ENCODE measurements around the gene DNAJB8.

The DNAJB8 gene

DNA sequence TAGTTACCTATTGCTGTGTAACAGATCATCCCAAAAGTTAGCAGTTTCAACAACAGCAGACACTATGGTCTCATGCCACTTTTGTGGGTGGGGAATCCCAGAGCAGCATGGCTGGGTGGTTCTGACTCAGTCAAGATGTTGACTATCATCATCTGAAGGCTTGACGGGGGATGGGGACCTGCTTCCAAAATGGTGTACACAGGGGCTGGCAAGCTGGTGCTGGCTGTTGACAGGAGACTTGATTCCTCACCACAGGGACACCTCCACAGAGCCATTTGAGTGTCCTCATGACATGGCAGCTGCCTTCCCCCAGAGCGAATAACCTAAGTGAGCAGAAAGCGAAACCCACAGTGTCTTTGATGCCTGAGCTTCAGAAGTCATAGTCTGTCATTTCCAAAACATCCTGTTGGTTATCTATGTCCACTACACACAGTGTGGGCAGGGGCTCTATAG lies 19.1 kb downstream of the DNAJB8 start:
- Histone ChIP-seq H3K27ac (ENCODE audit: low read depth, low read length) (no peak overlapping the region), H3K4me1 (ENCODE audit: control insufficient read depth in 1 of 2, insufficient read depth in 2 of 2, low read length in 2 of 2) (no peaks in the 10 kb centered on the region), H3K4me3 (ENCODE audit: low read depth in 1 of 2, low read length in 2 of 2) (no peak overlapping the region)

DNA sequence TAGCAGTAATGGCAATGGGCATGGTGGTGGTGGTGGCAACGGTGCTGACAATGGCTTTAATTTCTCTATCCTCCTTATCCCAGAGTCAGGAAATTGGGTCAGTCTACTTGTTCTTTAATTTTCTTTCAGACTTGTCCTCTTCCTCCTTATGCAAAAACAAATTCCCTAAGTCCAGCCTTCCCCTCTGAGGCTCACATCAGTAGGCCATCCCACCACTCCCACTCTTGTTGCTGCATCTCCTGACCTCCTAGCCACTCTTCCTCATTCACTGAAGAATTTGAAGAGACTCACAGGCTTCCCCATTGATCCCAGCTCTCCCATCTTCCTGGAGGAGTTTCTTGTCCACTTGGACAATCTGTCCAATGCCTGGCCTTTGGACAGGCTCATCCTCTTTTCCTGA lies 19.9 kb downstream of the DNAJB8 start:
- no peaks in the 10 kb centered on the region for H3K4me1 ChIP-seq (ENCODE audit: control insufficient read depth in 1 of 2, insufficient read depth in 2 of 2, low read length in 2 of 2)
- no peak overlapping the region for H3K4me3 ChIP-seq (ENCODE audit: low read depth in 1 of 2, low read length in 2 of 2)
- H3K9ac ChIP-seq (ENCODE audit: low read depth in 1 of 2, low read length in 2 of 2): no peak overlapping the region
- H3K36me3 ChIP-seq (ENCODE audit: control insufficient read depth in 1 of 2, insufficient read depth in 2 of 2, low read length in 2 of 2): no peaks in the 10 kb centered on the region
- peaks cover 0 to 4% of the 10 kb centered on the region in 2 donors for H3K27me3 ChIP-seq (ENCODE audit: control insufficient read depth in 1 of 2, insufficient read depth in 2 of 2, low read length in 2 of 2)
- no peak overlapping the region for H3K27ac ChIP-seq (ENCODE audit: low read depth, low read length)
- no peaks in the 10 kb centered on the region for H3K9me3 ChIP-seq (ENCODE audit: control insufficient read depth in 1 of 2, low read length in 2 of 2)

More for the DNA sequence above, 19.1 kb downstream of the DNAJB8 start:
- H3K9me3 ChIP-seq (ENCODE audit: control insufficient read depth in 1 of 2, low read length in 2 of 2): no peaks in the 10 kb centered on the region
- H3K36me3 ChIP-seq (ENCODE audit: control insufficient read depth in 1 of 2, insufficient read depth in 2 of 2, low read length in 2 of 2): no peaks in the 10 kb centered on the region
- no peak overlapping the region for H3K9ac ChIP-seq (ENCODE audit: low read depth in 1 of 2, low read length in 2 of 2)
- peaks cover 0 to 4% of the 10 kb centered on the region in 2 donors for H3K27me3 ChIP-seq (ENCODE audit: control insufficient read depth in 1 of 2, insufficient read depth in 2 of 2, low read length in 2 of 2)

DNA sequence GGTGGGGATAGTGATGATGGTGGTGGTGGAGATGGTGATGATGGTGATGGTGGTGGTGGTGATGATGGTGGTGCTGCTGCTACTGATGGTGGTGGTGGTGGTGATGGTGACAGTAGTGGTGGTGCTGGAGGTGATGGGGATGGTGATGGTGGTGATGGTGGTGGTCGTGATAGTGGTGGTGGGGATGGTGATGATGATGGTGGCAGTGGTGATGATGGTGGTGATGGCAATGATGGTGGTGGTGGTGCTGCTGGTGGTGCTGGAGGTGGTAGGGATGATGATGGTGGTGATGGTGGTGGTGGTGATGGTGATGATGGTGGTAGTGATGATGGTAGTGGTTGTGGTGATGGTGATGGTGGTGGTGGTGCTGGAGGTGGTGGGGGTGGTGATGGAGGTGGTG lies 21.3 kb downstream of the DNAJB8 start:
- Histone ChIP-seq H3K27ac (ENCODE audit: low read depth, low read length) (no peak overlapping the region), H3K27me3 (ENCODE audit: control insufficient read depth in 1 of 2, insufficient read depth in 2 of 2, low read length in 2 of 2) (no peaks in the 10 kb centered on the region), H3K4me1 (ENCODE audit: control insufficient read depth in 1 of 2, insufficient read depth in 2 of 2, low read length in 2 of 2) (no peaks in the 10 kb centered on the region), H3K9ac (ENCODE audit: low read depth in 1 of 2, low read length in 2 of 2) (no peak overlapping the region), H3K9me3 (ENCODE audit: control insufficient read depth in 1 of 2, low read length in 2 of 2) (no peaks in the 10 kb centered on the region), H3K36me3 (ENCODE audit: control insufficient read depth in 1 of 2, insufficient read depth in 2 of 2, low read length in 2 of 2) (no peaks in the 10 kb centered on the region), H3K4me3 (ENCODE audit: low read depth in 1 of 2, low read length in 2 of 2) (no peak overlapping the region)

DNA sequence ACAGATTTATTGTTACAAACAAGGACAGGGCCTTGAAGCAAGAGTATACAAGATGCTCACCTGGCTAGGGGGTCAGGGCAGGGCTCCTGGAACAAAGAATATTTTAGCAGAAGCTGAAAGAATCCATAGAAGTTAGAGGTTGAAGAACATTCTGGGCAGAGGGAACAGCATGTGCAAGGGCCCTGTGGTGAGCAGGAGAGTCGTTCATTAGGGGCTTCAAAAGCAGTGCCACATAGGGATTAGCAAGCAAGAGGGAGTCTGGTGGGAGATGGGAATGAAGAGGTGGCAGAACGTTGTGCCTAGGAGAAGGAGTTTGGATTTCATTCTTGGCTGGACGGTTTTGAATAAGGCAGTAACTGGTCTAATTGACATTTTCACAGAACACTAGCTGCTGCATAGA lies 22.9 kb downstream of the DNAJB8 start:
- no peaks in the 10 kb centered on the region for H3K27me3 ChIP-seq (ENCODE audit: control insufficient read depth in 1 of 2, insufficient read depth in 2 of 2, low read length in 2 of 2)
- no peaks in the 10 kb centered on the region for H3K36me3 ChIP-seq (ENCODE audit: control insufficient read depth in 1 of 2, insufficient read depth in 2 of 2, low read length in 2 of 2)
- no peak overlapping the region for H3K27ac ChIP-seq (ENCODE audit: low read depth, low read length)
- no peaks in the 10 kb centered on the region for H3K9me3 ChIP-seq (ENCODE audit: control insufficient read depth in 1 of 2, low read length in 2 of 2)
- H3K4me1 ChIP-seq (ENCODE audit: control insufficient read depth in 1 of 2, insufficient read depth in 2 of 2, low read length in 2 of 2): no peaks in the 10 kb centered on the region
- no peak overlapping the region for H3K4me3 ChIP-seq (ENCODE audit: low read depth in 1 of 2, low read length in 2 of 2)
- no peak overlapping the region for H3K9ac ChIP-seq (ENCODE audit: low read depth in 1 of 2, low read length in 2 of 2)

DNA sequence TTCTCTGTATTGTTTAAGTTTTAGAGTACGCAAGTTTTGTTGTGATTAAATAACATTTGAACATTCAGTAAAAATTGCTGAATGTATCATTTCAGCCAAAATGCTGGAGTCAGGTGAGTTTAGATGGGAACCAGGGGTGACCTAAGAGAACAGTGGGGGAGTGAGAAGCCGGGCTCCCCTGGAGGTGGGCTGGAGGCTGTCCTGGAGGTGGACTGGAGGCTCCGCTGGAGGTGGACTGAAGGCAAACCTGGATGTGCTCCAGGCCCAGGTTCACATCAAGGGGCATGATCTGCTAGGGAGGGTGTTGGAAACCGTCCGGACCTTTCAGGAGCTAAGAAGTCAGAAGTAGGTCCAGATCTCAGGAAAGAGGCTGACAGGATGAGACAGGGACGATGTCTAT lies 23.7 kb downstream of the DNAJB8 start:
- no peak overlapping the region for H3K27ac ChIP-seq (ENCODE audit: low read depth, low read length)
- H3K9ac ChIP-seq (ENCODE audit: low read depth in 1 of 2, low read length in 2 of 2): no peak overlapping the region
- no peaks in the 10 kb centered on the region for H3K9me3 ChIP-seq (ENCODE audit: control insufficient read depth in 1 of 2, low read length in 2 of 2)
- no peaks in the 10 kb centered on the region for H3K36me3 ChIP-seq (ENCODE audit: control insufficient read depth in 1 of 2, insufficient read depth in 2 of 2, low read length in 2 of 2)
- no peaks in the 10 kb centered on the region for H3K4me1 ChIP-seq (ENCODE audit: control insufficient read depth in 1 of 2, insufficient read depth in 2 of 2, low read length in 2 of 2)
- H3K4me3 ChIP-seq (ENCODE audit: low read depth in 1 of 2, low read length in 2 of 2): no peak overlapping the region
- H3K27me3 ChIP-seq (ENCODE audit: control insufficient read depth in 1 of 2, insufficient read depth in 2 of 2, low read length in 2 of 2): peaks cover 0 to 2% of the 10 kb centered on the region in 2 donors

DNA sequence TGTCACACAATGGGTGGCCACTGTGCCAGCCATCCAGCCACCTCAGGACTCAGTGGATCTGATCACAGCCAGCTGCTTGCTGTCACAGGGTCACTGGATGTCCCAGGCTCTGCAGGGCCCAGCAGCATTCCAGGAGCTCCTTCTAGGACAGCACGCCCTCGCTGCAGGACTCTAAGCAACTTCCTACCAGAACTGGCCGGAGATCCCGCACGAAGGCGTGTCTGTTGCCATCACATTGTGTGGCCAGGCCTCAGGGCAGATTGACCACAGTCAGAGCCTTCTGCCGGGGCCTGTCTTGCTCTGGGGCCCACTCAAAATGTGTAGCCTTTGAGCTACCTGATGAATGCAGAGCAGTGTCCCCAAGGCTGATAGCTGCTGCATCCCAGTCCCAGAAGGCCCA lies 24.6 kb downstream of the DNAJB8 start:
- Histone ChIP-seq H3K4me1 (ENCODE audit: control insufficient read depth in 1 of 2, insufficient read depth in 2 of 2, low read length in 2 of 2) (no peaks in the 10 kb centered on the region), H3K9ac (ENCODE audit: low read depth in 1 of 2, low read length in 2 of 2) (no peak overlapping the region), H3K27ac (ENCODE audit: low read depth, low read length) (no peak overlapping the region), H3K4me3 (ENCODE audit: low read depth in 1 of 2, low read length in 2 of 2) (no peak overlapping the region), H3K9me3 (ENCODE audit: control insufficient read depth in 1 of 2, low read length in 2 of 2) (no peaks in the 10 kb centered on the region), H3K36me3 (ENCODE audit: control insufficient read depth in 1 of 2, insufficient read depth in 2 of 2, low read length in 2 of 2) (no peaks in the 10 kb centered on the region), H3K27me3 (ENCODE audit: control insufficient read depth in 1 of 2, insufficient read depth in 2 of 2, low read length in 2 of 2) (peaks cover 0 to 2% of the 10 kb centered on the region in 2 donors)

DNA sequence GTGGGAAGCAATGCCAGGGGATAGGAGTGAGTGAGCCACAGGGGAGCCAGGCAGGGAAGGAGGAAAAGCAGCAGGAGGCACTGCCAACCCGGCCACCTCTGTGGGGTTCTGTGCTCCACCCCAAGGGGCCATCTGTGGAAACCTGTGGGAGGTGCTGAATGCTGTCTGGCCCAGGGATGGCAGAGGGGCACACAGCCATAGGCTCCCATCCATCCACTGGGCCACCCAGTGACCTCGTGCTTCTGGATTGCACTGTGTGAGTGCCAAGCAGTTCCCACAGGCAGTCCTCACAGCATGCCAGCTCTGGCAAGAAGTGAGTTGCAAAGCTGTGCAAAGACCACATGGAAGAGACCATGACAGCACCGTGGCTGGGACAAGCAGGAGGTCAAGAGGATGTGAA lies 27.5 kb downstream of the DNAJB8 start:
- no peak overlapping the region for H3K9ac ChIP-seq (ENCODE audit: low read depth in 1 of 2, low read length in 2 of 2)
- no peaks in the 10 kb centered on the region for H3K4me1 ChIP-seq (ENCODE audit: control insufficient read depth in 1 of 2, insufficient read depth in 2 of 2, low read length in 2 of 2)
- H3K27me3 ChIP-seq (ENCODE audit: control insufficient read depth in 1 of 2, insufficient read depth in 2 of 2, low read length in 2 of 2): peaks cover 5 to 9% of the 10 kb centered on the region in 2 donors
- no peaks in the 10 kb centered on the region for H3K36me3 ChIP-seq (ENCODE audit: control insufficient read depth in 1 of 2, insufficient read depth in 2 of 2, low read length in 2 of 2)
- H3K27ac ChIP-seq (ENCODE audit: low read depth, low read length): no peak overlapping the region
- H3K4me3 ChIP-seq (ENCODE audit: low read depth in 1 of 2, low read length in 2 of 2): no peak overlapping the region
- H3K9me3 ChIP-seq (ENCODE audit: control insufficient read depth in 1 of 2, low read length in 2 of 2): no peaks in the 10 kb centered on the region

DNA sequence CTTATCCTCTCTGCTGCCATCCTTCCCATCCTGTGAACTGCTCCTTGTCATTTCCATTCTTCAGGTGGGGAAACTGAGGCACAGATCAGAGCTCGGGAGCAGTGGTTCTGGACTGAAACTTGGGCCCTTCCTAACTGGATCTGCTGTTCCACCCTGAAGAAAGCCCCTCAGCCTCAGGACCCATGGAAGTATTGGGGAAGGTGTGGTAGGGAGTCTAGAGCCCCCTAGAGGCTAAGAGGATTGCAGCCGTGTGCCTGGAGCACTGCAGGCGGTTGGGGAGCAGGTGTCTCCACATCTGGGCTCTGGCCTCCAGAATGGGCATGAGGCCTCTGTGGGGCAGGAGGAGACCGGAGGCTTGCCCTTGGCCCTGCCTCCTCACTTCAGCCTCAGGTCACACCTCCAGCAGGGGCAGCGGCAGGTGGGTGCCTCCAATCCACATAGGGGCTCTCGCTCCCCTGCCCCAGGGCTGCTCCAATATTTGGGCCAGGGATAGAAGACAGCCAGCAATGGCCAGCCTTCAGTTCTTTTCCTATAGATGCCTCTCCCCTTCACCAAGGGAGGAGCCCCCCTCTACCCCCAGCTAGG lies 28.1 kb downstream of the DNAJB8 start:
- Histone ChIP-seq H3K9ac (ENCODE audit: low read depth in 1 of 2, low read length in 2 of 2) (no peak overlapping the region), H3K9me3 (ENCODE audit: control insufficient read depth in 1 of 2, low read length in 2 of 2) (no peaks in the 10 kb centered on the region), H3K36me3 (ENCODE audit: control insufficient read depth in 1 of 2, insufficient read depth in 2 of 2, low read length in 2 of 2) (no peaks in the 10 kb centered on the region), H3K4me1 (ENCODE audit: control insufficient read depth in 1 of 2, insufficient read depth in 2 of 2, low read length in 2 of 2) (no peaks in the 10 kb centered on the region), H3K27me3 (ENCODE audit: control insufficient read depth in 1 of 2, insufficient read depth in 2 of 2, low read length in 2 of 2) (peaks cover 12 to 15% of the 10 kb centered on the region in 2 donors), H3K27ac (ENCODE audit: low read depth, low read length) (no peak overlapping the region), H3K4me3 (ENCODE audit: low read depth in 1 of 2, low read length in 2 of 2) (no peak overlapping the region)

DNA sequence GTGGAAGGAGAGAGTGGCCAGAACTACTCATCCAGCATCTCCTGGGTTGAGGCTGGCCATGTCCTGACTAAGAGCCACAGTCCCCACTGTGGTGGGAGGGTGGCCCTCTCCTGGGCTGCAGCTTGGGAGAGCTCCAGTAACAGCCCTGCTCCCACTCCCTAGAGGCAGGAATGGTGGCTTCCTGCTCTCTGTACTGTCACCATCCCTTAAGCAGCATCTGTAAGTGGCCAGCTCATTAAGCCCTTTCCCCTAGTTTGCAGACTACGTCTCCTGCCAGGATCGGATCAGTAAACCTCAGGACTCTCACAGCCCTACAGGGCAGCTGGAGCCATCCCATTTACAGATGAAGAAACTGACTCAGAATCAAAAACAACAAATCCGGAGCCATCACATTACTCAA lies 30.5 kb downstream of the DNAJB8 start:
- H3K4me3 ChIP-seq (ENCODE audit: low read depth in 1 of 2, low read length in 2 of 2): no peak overlapping the region
- H3K27me3 ChIP-seq (ENCODE audit: control insufficient read depth in 1 of 2, insufficient read depth in 2 of 2, low read length in 2 of 2): peaks cover 31 to 34% of the 10 kb centered on the region in 2 donors
- H3K9ac ChIP-seq (ENCODE audit: low read depth in 1 of 2, low read length in 2 of 2): no peak overlapping the region

DNA sequence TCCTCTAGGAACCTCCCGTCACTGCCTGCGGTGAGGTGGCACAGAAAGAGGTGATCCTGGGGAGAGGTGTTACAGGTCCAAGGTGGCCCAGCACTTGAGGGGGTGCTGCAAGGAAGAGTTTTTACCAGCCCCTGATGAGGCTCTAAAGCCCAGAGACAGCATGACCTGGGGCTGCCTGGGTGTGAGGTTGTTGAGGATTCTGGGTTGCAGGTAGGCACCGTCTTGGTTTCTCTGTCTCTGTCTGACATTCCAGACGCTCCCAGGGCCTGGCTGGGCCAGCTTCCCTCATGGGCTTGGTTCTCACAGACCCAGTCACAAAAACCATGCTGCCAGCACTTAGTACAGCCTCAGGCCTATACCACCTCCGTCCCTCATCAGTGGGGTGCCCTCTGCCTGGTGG lies 31.1 kb downstream of the DNAJB8 start:
- Histone ChIP-seq H3K36me3 (ENCODE audit: control insufficient read depth in 1 of 2, insufficient read depth in 2 of 2, low read length in 2 of 2) (no peaks in the 10 kb centered on the region), H3K4me3 (ENCODE audit: low read depth in 1 of 2, low read length in 2 of 2) (no peak overlapping the region), H3K4me1 (ENCODE audit: control insufficient read depth in 1 of 2, insufficient read depth in 2 of 2, low read length in 2 of 2) (no peaks in the 10 kb centered on the region), H3K27me3 (ENCODE audit: control insufficient read depth in 1 of 2, insufficient read depth in 2 of 2, low read length in 2 of 2) (peaks cover 34% of the 10 kb centered on the region in 2 donors), H3K9ac (ENCODE audit: low read depth in 1 of 2, low read length in 2 of 2) (no peak overlapping the region), H3K9me3 (ENCODE audit: control insufficient read depth in 1 of 2, low read length in 2 of 2) (no peaks in the 10 kb centered on the region), H3K27ac (ENCODE audit: low read depth, low read length) (no peak overlapping the region)

More for the DNA sequence above, 30.5 kb downstream of the DNAJB8 start:
- no peak overlapping the region for H3K27ac ChIP-seq (ENCODE audit: low read depth, low read length)
- no peaks in the 10 kb centered on the region for H3K9me3 ChIP-seq (ENCODE audit: control insufficient read depth in 1 of 2, low read length in 2 of 2)
- H3K36me3 ChIP-seq (ENCODE audit: control insufficient read depth in 1 of 2, insufficient read depth in 2 of 2, low read length in 2 of 2): no peaks in the 10 kb centered on the region
- H3K4me1 ChIP-seq (ENCODE audit: control insufficient read depth in 1 of 2, insufficient read depth in 2 of 2, low read length in 2 of 2): no peaks in the 10 kb centered on the region

DNA sequence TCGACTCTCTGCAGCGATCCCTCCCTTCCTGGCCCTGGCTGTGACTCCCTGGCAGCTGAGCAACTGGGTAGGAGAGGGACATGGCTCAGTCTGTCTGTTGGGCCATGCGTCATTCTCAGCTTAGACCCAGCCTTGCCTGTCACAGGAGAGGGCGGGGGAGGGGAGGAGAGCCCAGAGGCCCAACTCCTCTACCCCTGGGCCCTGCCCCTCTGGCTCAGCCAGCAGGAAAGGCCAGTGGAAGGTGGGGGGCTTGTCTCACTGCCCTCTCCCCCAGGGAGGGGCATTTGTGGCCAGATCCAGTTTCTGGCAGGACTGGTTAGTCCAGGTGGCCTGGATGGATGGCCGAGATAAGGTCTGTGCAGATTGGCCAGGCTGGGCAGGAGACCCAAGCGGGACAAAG lies 31.6 kb downstream of the DNAJB8 start:
- Histone ChIP-seq H3K9me3 (ENCODE audit: control insufficient read depth in 1 of 2, low read length in 2 of 2) (no peaks in the 10 kb centered on the region), H3K9ac (ENCODE audit: low read depth in 1 of 2, low read length in 2 of 2) (no peak overlapping the region), H3K27ac (ENCODE audit: low read depth, low read length) (no peak overlapping the region)

More for the DNA sequence above, 31.6 kb downstream of the DNAJB8 start:
- H3K27me3 ChIP-seq (ENCODE audit: control insufficient read depth in 1 of 2, insufficient read depth in 2 of 2, low read length in 2 of 2): peaks cover 34 to 35% of the 10 kb centered on the region in 2 donors
- no peak overlapping the region for H3K4me3 ChIP-seq (ENCODE audit: low read depth in 1 of 2, low read length in 2 of 2)
- H3K4me1 ChIP-seq (ENCODE audit: control insufficient read depth in 1 of 2, insufficient read depth in 2 of 2, low read length in 2 of 2): no peaks in the 10 kb centered on the region
- no peaks in the 10 kb centered on the region for H3K36me3 ChIP-seq (ENCODE audit: control insufficient read depth in 1 of 2, insufficient read depth in 2 of 2, low read length in 2 of 2)
